Measurements from ENCODE around the gene ROR2. TPM values are rescaled to one million over a fixed set of nuclear protein-coding genes. Genes with fewer than 3 reads are reported as not detected.
A peak's percentile ranks its signal among the peaks of the same experiment; 100 is the strongest.

The ROR2 gene
- total and polyA plus RNA-seq, 4 donors, result 2.7 to 32.3 (median 9.2) TPM

DNA sequence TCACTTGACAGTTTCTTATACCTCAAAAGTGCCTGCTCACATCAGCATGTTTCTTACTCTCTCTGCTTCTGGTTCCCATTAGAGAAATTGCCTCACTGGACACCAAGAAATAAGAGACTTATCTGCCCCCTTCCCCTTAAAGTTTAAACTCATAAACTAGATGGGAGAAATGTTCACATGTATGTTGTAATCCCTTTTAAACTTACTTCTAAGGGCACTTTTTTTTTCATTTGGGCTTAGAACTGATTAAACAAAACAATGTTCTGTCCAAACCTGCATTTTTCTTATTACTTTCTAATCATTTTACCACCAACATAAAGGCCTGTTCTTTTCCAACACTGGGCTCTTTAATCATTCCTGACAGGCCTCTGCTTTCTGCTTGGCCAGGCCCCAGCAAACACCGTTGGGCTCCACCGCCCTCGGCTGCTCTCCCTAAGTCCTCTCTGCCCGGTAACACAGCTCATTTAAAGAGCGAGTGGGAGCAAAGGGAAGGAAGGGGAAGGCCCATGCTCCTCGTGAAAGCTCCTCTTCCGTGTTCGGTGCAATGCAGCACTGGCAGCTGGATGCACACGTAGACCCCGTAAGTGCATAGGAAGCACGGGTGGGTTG is 53.4 kb downstream of the ROR2 start:
- Histone ChIP-seq H3K36me3 (ENCODE audit: control insufficient read depth in 4 of 4, insufficient read depth in 4 of 4, low read length in 4 of 4) (no peaks in the 10 kb centered on the region), H3K4me3 (no peak overlapping the region), H3K9me3 (ENCODE audit: control insufficient read depth in 4 of 4, insufficient read depth in 3 of 4, low read length in 3 of 4) (no peaks in the 10 kb centered on the region), H3K27me3 (ENCODE audit: control insufficient read depth in 3 of 3, insufficient read depth in 3 of 3, low read length in 2 of 3) (no peaks in the 10 kb centered on the region), H3K27ac (ENCODE audit: low read depth in 1 of 2, low read length in 1 of 2) (no peak overlapping the region), H3K4me1 (ENCODE audit: control insufficient read depth in 5 of 5, insufficient read depth in 5 of 5, low read length in 5 of 5) (peaks cover 0 to 76% (median 37%) of the 10 kb centered on the region in 5 donors), H3K9ac (ENCODE audit: insufficient read depth in 1 of 2, low read length in 2 of 2) (peak overlapping the region in 1 of 2 donors; percentile 59)
- DNase-seq (peak; percentile 60 to 70 (median 63)), ATAC-seq (ENCODE audit: insufficient read depth, low FRiP score) (no peak)
- WGBS, 2 donors, result 13 to 17% methylated on average over 11 of the region's 11 CpGs
- TF ChIP-seq, protein P1, sequence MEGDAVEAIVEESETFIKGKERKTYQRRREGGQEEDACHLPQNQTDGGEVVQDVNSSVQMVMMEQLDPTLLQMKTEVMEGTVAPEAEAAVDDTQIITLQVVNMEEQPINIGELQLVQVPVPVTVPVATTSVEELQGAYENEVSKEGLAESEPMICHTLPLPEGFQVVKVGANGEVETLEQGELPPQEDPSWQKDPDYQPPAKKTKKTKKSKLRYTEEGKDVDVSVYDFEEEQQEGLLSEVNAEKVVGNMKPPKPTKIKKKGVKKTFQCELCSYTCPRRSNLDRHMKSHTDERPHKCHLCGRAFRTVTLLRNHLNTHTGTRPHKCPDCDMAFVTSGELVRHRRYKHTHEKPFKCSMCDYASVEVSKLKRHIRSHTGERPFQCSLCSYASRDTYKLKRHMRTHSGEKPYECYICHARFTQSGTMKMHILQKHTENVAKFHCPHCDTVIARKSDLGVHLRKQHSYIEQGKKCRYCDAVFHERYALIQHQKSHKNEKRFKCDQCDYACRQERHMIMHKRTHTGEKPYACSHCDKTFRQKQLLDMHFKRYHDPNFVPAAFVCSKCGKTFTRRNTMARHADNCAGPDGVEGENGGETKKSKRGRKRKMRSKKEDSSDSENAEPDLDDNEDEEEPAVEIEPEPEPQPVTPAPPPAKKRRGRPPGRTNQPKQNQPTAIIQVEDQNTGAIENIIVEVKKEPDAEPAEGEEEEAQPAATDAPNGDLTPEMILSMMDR (IDR thresholded peaks at IDR 0.05; ENCODE audit: control extremely low read depth, extremely low read depth), result no peak

DNA sequence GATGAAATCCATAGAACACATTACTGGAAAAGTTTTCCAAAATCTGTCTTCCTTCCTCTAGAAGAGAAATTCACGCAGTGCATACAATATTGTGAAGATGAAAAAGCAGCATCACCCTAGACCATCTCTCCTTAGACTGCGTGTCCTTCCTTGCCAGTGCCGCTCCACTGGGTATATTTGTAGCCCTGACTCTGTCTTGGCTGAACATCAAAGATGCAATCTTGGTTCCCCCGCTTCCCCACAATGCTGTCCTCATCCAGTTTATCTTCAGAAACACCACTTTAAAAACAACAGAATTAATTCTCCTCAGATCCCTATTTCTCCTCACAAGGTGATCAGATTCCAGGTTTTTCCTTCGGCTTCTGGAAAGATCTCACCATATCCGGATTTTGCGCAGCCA is 53.9 kb downstream of the ROR2 start:
- TF ChIP-seq, protein P1 (IDR thresholded peaks at IDR 0.05; ENCODE audit: control extremely low read depth, extremely low read depth), result no peak
- 81 to 89% methylated on average over 7 of the region's 7 CpGs for WGBS, 2 donors
- H3K4me1 ChIP-seq (ENCODE audit: control insufficient read depth in 5 of 5, insufficient read depth in 5 of 5, low read length in 5 of 5), result peaks cover 0 to 76% (median 37%) of the 10 kb centered on the region in 5 donors

DNA sequence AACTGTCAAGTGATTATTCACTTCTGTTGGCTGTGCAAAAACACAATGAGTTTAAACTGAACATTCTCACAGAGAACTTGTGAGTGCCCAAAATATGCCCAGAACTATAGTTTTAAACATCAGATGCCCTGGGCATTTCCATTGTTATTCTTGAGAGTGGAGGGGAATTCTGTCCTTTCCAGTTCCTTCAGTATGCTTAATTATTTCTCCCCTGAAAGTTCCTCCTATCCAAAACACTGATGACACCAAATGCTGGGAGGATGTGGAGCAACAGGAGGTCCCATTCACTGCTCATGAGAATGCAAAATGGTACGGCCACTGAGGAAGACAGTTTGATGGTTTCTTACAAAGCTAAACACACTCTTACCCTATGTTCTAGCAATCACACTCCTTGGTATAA is 55.5 kb downstream of the ROR2 start:
- no peaks in the 10 kb centered on the region for H3K9me3 ChIP-seq (ENCODE audit: control insufficient read depth in 4 of 4, insufficient read depth in 3 of 4, low read length in 3 of 4)
- no peak overlapping the region for H3K4me3 ChIP-seq
- WGBS, 2 donors, result 38 to 76% methylated on average over 1 of the region's 1 CpG
- H3K9ac ChIP-seq (ENCODE audit: insufficient read depth in 1 of 2, low read length in 2 of 2), result no peak overlapping the region
- no peak for ATAC-seq (ENCODE audit: insufficient read depth, low FRiP score)
- H3K36me3 ChIP-seq (ENCODE audit: control insufficient read depth in 4 of 4, insufficient read depth in 4 of 4, low read length in 4 of 4), result no peaks in the 10 kb centered on the region
- no peak for DNase-seq
- TF ChIP-seq, protein P1 (IDR thresholded peaks at IDR 0.05; ENCODE audit: control extremely low read depth, extremely low read depth), result no peak
- H3K27me3 ChIP-seq (ENCODE audit: control insufficient read depth in 3 of 3, insufficient read depth in 3 of 3, low read length in 2 of 3), result no peaks in the 10 kb centered on the region
- H3K27ac ChIP-seq (ENCODE audit: low read depth in 1 of 2, low read length in 1 of 2), result no peak overlapping the region
- H3K4me1 ChIP-seq (ENCODE audit: control insufficient read depth in 5 of 5, insufficient read depth in 5 of 5, low read length in 5 of 5), result peaks cover 0 to 76% (median 28%) of the 10 kb centered on the region in 5 donors

More for the DNA sequence above, 53.9 kb downstream of the ROR2 start:
- H3K27me3 ChIP-seq (ENCODE audit: control insufficient read depth in 3 of 3, insufficient read depth in 3 of 3, low read length in 2 of 3), result no peaks in the 10 kb centered on the region
- ATAC-seq (ENCODE audit: insufficient read depth, low FRiP score) (no peak), DNase-seq (peak in 1 of 3 donors; percentile 46)
- no peaks in the 10 kb centered on the region for H3K36me3 ChIP-seq (ENCODE audit: control insufficient read depth in 4 of 4, insufficient read depth in 4 of 4, low read length in 4 of 4)
- no peak overlapping the region for H3K4me3 ChIP-seq
- no peaks in the 10 kb centered on the region for H3K9me3 ChIP-seq (ENCODE audit: control insufficient read depth in 4 of 4, insufficient read depth in 3 of 4, low read length in 3 of 4)
- H3K27ac ChIP-seq (ENCODE audit: low read depth in 1 of 2, low read length in 1 of 2), result no peak overlapping the region
- peak overlapping the region in 1 of 2 donors; percentile 59 for H3K9ac ChIP-seq (ENCODE audit: insufficient read depth in 1 of 2, low read length in 2 of 2)

DNA sequence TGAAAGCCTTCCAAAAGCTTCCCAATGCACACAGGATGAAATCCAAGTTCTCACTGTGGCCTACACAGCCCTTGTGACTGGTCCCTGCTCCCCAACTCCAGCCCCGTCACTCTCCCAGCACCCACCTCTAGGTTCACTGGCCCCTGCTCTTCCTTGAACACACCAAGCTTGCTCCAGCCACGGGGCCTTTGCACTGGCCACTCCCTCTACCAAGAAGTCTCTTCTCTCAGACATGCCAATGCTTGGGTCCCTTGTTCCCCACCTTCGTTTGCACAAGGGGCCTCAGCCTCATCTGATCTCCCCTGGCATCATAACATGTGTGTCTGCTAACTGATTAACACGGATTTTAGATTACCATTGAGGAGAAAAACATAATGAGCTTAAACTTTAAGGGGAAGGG is 56.0 kb downstream of the ROR2 start:
- Histone ChIP-seq H3K36me3 (ENCODE audit: control insufficient read depth in 4 of 4, insufficient read depth in 4 of 4, low read length in 4 of 4) (no peaks in the 10 kb centered on the region), H3K27ac (ENCODE audit: low read depth in 1 of 2, low read length in 1 of 2) (no peak overlapping the region), H3K27me3 (ENCODE audit: control insufficient read depth in 3 of 3, insufficient read depth in 3 of 3, low read length in 2 of 3) (no peaks in the 10 kb centered on the region), H3K9ac (ENCODE audit: insufficient read depth in 1 of 2, low read length in 2 of 2) (no peak overlapping the region), H3K4me1 (ENCODE audit: control insufficient read depth in 5 of 5, insufficient read depth in 5 of 5, low read length in 5 of 5) (peaks cover 0 to 76% (median 23%) of the 10 kb centered on the region in 5 donors), H3K9me3 (ENCODE audit: control insufficient read depth in 4 of 4, insufficient read depth in 3 of 4, low read length in 3 of 4) (no peaks in the 10 kb centered on the region), H3K4me3 (no peak overlapping the region)
- ATAC-seq (ENCODE audit: insufficient read depth, low FRiP score) (no peak), DNase-seq (no peak)
- TF ChIP-seq, protein P1 (IDR thresholded peaks at IDR 0.05; ENCODE audit: control extremely low read depth, extremely low read depth), result no peak
- WGBS, 2 donors, result 74 to 88% methylated on average over 4 of the region's 4 CpGs

Measured in lung (tissue), 12 donors.